Esophagus squamous epithelium (tissue), 5 donors: Measurements from ENCODE around the gene ZNF512B. TPM values are rescaled to one million over a fixed set of nuclear protein-coding genes. Genes with fewer than 3 reads are reported as not detected.
"Not testable (repeated sequence)": the region's sequence is repeated elsewhere in the genome, so short reads cannot be mapped to it uniquely, and the experiment has no call there.

Experiments used
- DNase-seq: peaks from one replicate; lab custom pipeline; 2025; lab: John Stamatoyannopoulos, UW
- H3K27ac ChIP-seq, 4 donors: fragments of 200-600 bp; sonication (generic); one replicate each; pipeline ENCODE4 v1.5.1; 2016 to 2019; ENCODE audit warnings: mild to moderate bottlenecking in 1 of 4
- H3K27me3 ChIP-seq, 4 donors: fragments of 200-600 bp; sonication (generic); 1 replicate in 3 of 4; 2 replicates in 1 of 4; pipeline versions ENCODE4 v1.5.1 to v1.6.0; 2017 to 2021; ENCODE audit warnings: antibody characterized with exemption in 1 of 4
- H3K36me3 ChIP-seq, 3 donors: fragments of 200-600 bp; sonication (generic); one replicate each; pipeline ENCODE4 v1.5.1; 2016 to 2019
- H3K4me1 ChIP-seq, 3 donors: fragments of 200-600 bp; sonication (generic); one replicate each; pipeline ENCODE4 v1.5.1; 2017 to 2019
- H3K4me3 ChIP-seq, 4 donors: fragments of 200-600 bp; sonication (generic); 1 replicate in 3 of 4; 2 replicates in 1 of 4; pipeline ENCODE4 v1.5.1; 2016 to 2019; ENCODE audit warnings: mild to moderate bottlenecking in 2 of 4, moderate library complexity in 1 of 4
- H3K9me3 ChIP-seq, 3 donors: fragments of 200-600 bp; sonication (generic); one replicate each; pipeline ENCODE4 v1.5.1; 2016 to 2019
- POLR2A ChIP-seq, 4 donors: fragments of 450-650 bp; IDR thresholded peaks; one replicate each; pipeline ENCODE4 v1.6.1; 2017; ENCODE audit warnings: antibody characterized with exemption in 4 of 4, mild to moderate bottlenecking in 4 of 4, moderate library complexity in 3 of 4
- WGBS, 2 donors: methylation state at CpG; one replicate each; pipeline ENCODE4 v1.1.5; 2018; 5-methylcytosine and 5-hydroxymethylcytosine counted together
- intact Hi-C: fragments of 100-400 bp; cut with DNase I; formaldehyde crosslinking; loops from one replicate; pipeline ENCODE4 v1.15.0; 2022
- total RNA-seq, 4 donors: library from RNA; depleted of rRNA; stranded (reverse); fragments of >200 nt; gene quantifications; one replicate each; pipeline ENCODE4 v1.1.0, GENCODE V29; 2016
- TF ChIP-seq, protein P1 (sequence below), 6 experiments: fragments of 450-650 bp in 4 of 6; fragments of 200-600 bp in 2 of 6; sonication (generic) in 2 of 6; IDR thresholded peaks; one replicate each; pipeline ENCODE4 v1.5.1; 2016 to 2019; ENCODE audit warnings: antibody characterized with exemption in 6 of 6, mild to moderate bottlenecking in 4 of 6, moderate library complexity in 4 of 6
- donor health status: DM: yes; HTN: yes; CAD: no.

Gene ZNF512B
- total RNA-seq, 4 donors from 2014 or later, result 10.7 to 17.6 (median 14.2) TPM

GRCh38 chr20:63961664-63962425 is 7.9 kb downstream of the ZNF512B start:
- 77 to 96% methylated on average over 6 to 8 of the region's 26 CpGs for WGBS, 2 donors
- TF ChIP-seq, protein P1, sequence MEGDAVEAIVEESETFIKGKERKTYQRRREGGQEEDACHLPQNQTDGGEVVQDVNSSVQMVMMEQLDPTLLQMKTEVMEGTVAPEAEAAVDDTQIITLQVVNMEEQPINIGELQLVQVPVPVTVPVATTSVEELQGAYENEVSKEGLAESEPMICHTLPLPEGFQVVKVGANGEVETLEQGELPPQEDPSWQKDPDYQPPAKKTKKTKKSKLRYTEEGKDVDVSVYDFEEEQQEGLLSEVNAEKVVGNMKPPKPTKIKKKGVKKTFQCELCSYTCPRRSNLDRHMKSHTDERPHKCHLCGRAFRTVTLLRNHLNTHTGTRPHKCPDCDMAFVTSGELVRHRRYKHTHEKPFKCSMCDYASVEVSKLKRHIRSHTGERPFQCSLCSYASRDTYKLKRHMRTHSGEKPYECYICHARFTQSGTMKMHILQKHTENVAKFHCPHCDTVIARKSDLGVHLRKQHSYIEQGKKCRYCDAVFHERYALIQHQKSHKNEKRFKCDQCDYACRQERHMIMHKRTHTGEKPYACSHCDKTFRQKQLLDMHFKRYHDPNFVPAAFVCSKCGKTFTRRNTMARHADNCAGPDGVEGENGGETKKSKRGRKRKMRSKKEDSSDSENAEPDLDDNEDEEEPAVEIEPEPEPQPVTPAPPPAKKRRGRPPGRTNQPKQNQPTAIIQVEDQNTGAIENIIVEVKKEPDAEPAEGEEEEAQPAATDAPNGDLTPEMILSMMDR (IDR thresholded peaks at IDR 0.05), result no peak
- TF ChIP-seq POLR2A (IDR thresholded peaks at IDR 0.05), result no peak
- Histone ChIP-seq H3K4me1 (peaks cover 12 to 22% (median 12%) of the 10 kb centered on the region in 3 donors), H3K36me3 (peaks cover 33 to 74% (median 37%) of the 10 kb centered on the region in 3 donors), H3K27me3 (no peaks in the 10 kb centered on the region), H3K4me3 (no peak overlapping the region), H3K9me3 (no peaks in the 10 kb centered on the region), H3K27ac (no peak overlapping the region)
- intact Hi-C loops, result no loop called here
- DNase-seq, result no peak

GRCh38 chr20:63960654-63961621 is 8.8 kb downstream of the ZNF512B start:
- H3K9me3 ChIP-seq, H3K27ac ChIP-seq, intact Hi-C loops, H3K27me3 ChIP-seq, DNase-seq, H3K4me3 ChIP-seq: not testable (repeated sequence)
- H3K4me1 ChIP-seq, result peaks cover 13 to 25% (median 14%) of the 10 kb centered on the region in 3 donors
- WGBS, 2 donors, result 89 to 100% methylated on average over 3 to 4 of the region's 15 CpGs
- H3K36me3 ChIP-seq, result peaks cover 24 to 65% (median 29%) of the 10 kb centered on the region in 3 donors

GRCh38 chr20:63959699-63960075 is 10.0 kb downstream of the ZNF512B start:
- H3K27me3 ChIP-seq, result no peaks in the 10 kb centered on the region
- H3K36me3 ChIP-seq, result peaks cover 24 to 63% (median 29%) of the 10 kb centered on the region in 3 donors
- no peak overlapping the region for H3K27ac ChIP-seq
- intact Hi-C loops, result no loop called here
- no peaks in the 10 kb centered on the region for H3K9me3 ChIP-seq
- H3K4me1 ChIP-seq, result peaks cover 20 to 35% (median 21%) of the 10 kb centered on the region in 3 donors
- 86 to 97% methylated on average over 6 to 11 of the region's 17 CpGs for WGBS, 2 donors
- TF ChIP-seq POLR2A (IDR thresholded peaks at IDR 0.05), result no peak
- TF ChIP-seq, protein P1 (IDR thresholded peaks at IDR 0.05), result no peak
- H3K4me3 ChIP-seq, result no peak overlapping the region
- DNase-seq, result no peak

DNA sequence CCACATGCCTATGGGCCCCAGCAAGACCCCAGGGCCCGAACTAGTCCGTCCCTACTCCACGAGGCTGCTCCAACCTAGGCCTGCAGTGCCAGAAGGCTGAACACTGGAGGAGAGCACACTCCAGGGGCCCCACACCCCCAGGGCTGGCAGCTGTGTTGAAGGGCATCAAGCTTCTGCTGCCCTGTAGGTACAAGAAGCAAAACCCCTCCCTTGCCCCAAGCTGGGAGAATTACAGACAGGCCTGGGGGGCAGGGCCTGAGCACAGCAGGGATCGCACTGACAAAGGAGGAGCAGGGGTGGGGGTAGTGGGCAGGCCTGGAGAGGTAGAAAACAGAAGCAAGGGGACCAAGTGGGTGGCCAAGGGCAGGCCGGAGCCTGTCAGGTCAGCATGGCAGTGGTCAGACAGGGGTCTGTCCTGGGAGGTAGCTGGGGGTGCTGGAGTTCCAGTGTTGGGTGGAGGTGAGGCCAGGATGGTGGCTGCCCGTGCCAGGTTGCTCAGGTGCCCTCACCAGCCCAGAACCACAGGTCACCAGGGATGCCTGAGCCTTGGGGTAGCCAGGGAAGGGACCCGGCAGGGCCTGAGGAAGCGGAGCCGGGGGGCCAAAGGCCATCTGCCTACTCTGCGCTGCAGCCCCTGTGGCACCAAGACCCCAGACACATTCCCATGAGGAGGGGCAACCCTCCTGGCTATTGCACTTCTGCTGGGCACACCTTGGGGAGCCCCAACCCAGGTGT is 10.6 kb downstream of the ZNF512B start:
- Histone ChIP-seq H3K9me3 (no peaks in the 10 kb centered on the region), H3K27ac (no peak overlapping the region), H3K4me1 (peaks cover 25 to 41% (median 26%) of the 10 kb centered on the region in 3 donors), H3K27me3 (no peaks in the 10 kb centered on the region), H3K36me3 (peaks cover 19 to 58% (median 29%) of the 10 kb centered on the region in 3 donors), H3K4me3 (no peak overlapping the region)
- no peak for DNase-seq
- no peak for TF ChIP-seq POLR2A (IDR thresholded peaks at IDR 0.05)
- TF ChIP-seq, protein P1 (IDR thresholded peaks at IDR 0.05), result no peak
- intact Hi-C loops, result no loop called here
- WGBS, 2 donors, result 91 to 100% methylated on average over 1 to 4 of the region's 10 CpGs

DNA sequence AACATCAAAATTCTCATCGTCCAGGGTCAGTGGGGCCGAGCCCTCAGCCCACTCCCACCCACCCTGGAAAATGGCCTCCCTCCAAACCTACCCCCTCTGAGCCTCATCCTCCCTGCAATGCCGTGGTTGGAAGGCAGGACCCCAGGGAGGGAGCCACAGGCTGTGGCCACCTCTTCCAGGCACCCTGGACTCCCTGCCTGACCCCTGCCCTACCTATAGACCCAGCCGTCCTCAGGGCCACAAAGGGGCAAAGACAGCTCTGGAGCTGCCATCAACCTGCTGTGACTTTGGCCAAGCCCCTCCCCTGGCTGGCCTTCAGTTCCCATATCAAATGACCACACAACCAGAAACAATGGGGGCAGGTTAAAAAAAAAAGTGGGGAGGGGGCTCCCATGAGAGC is 11.3 kb downstream of the ZNF512B start:
- Histone ChIP-seq H3K27ac (peak overlapping the region in 2 of 4 donors; percentile 87 to 99), H3K4me1 (peaks cover 32 to 47% (median 33%) of the 10 kb centered on the region in 3 donors)

More for the DNA sequence above, 11.3 kb downstream of the ZNF512B start:
- Histone ChIP-seq H3K4me3 (no peak overlapping the region), H3K27me3 (no peaks in the 10 kb centered on the region), H3K36me3 (peaks cover 12 to 51% (median 25%) of the 10 kb centered on the region in 3 donors), H3K9me3 (no peaks in the 10 kb centered on the region)
- intact Hi-C loops, result no loop called here
- no peak for DNase-seq
- 43 to 54% methylated on average over 2 to 3 of the region's 4 CpGs for WGBS, 2 donors
- TF ChIP-seq, protein P1 (IDR thresholded peaks at IDR 0.05), result no peak
- TF ChIP-seq POLR2A (IDR thresholded peaks at IDR 0.05), result no peak
